ENCODE measurements around the gene IQCM. TPM values are rescaled to one million over a fixed set of nuclear protein-coding genes. Genes with fewer than 3 reads are reported as not detected.

Gene IQCM
- total RNA-seq, 1 donor from 2014 or later = not detected

- Mint-ChIP-seq H3K27me3 (no peaks in the 10 kb centered on the region), H3K27ac (no peak overlapping the region), H3K4me1 (ENCODE audit: low read depth) (no peaks in the 10 kb centered on the region), H3K4me3 (ENCODE audit: low read depth) (no peak overlapping the region), H3K9me3 (ENCODE audit: low read depth) (no peaks in the 10 kb centered on the region), H3K36me3 (ENCODE audit: insufficient read depth) (no peaks in the 10 kb centered on the region)
- no peak for DNase-seq (ENCODE audit: low spot score, unreplicated experiment)
- TF ChIP-seq CTCF (IDR thresholded peaks at IDR 0.05; ENCODE audit: unreplicated experiment) = no peak
These were observed 372.1 kb downstream of the IQCM start for GRCh38 chr4:149443537-149443936.

- Mint-ChIP-seq H3K36me3 (ENCODE audit: insufficient read depth) (no peaks in the 10 kb centered on the region), H3K9me3 (ENCODE audit: low read depth) (no peaks in the 10 kb centered on the region), H3K4me1 (ENCODE audit: low read depth) (no peaks in the 10 kb centered on the region), H3K4me3 (ENCODE audit: low read depth) (no peak overlapping the region), H3K27ac (no peak overlapping the region), H3K27me3 (no peaks in the 10 kb centered on the region)
- DNase-seq (ENCODE audit: low spot score, unreplicated experiment) = no peak
- no peak for TF ChIP-seq CTCF (IDR thresholded peaks at IDR 0.05; ENCODE audit: unreplicated experiment)
These were observed 374.3 kb downstream of the IQCM start for GRCh38 chr4:149441338-149441737.

- Mint-ChIP-seq H3K9me3 (ENCODE audit: low read depth) (no peaks in the 10 kb centered on the region), H3K4me1 (ENCODE audit: low read depth) (peaks cover 2% of the 10 kb centered on the region), H3K27me3 (no peaks in the 10 kb centered on the region), H3K4me3 (ENCODE audit: low read depth) (no peak overlapping the region), H3K27ac (no peak overlapping the region), H3K36me3 (ENCODE audit: insufficient read depth) (no peaks in the 10 kb centered on the region)
- no peak for TF ChIP-seq CTCF (IDR thresholded peaks at IDR 0.05; ENCODE audit: unreplicated experiment)
- no peak for DNase-seq (ENCODE audit: low spot score, unreplicated experiment)
These were observed 389.2 kb downstream of the IQCM start for GRCh38 chr4:149426461-149426860.

GRCh38 chr4:149409555-149409962 lies 406.1 kb downstream of the IQCM start:
- no peaks in the 10 kb centered on the region for H3K36me3 Mint-ChIP-seq (ENCODE audit: insufficient read depth)
- no peak overlapping the region for H3K4me3 Mint-ChIP-seq (ENCODE audit: low read depth)
- H3K27me3 Mint-ChIP-seq = no peaks in the 10 kb centered on the region
- peaks cover 3% of the 10 kb centered on the region for H3K9me3 Mint-ChIP-seq (ENCODE audit: low read depth)
- no peak for DNase-seq (ENCODE audit: low spot score, unreplicated experiment)
- H3K4me1 Mint-ChIP-seq (ENCODE audit: low read depth) = peaks cover 8% of the 10 kb centered on the region
- TF ChIP-seq CTCF (IDR thresholded peaks at IDR 0.05; ENCODE audit: unreplicated experiment) = no peak
- H3K27ac Mint-ChIP-seq = no peak overlapping the region

GRCh38 chr4:149409146-149409545 lies 406.5 kb downstream of the IQCM start:
- peaks cover 3% of the 10 kb centered on the region for H3K9me3 Mint-ChIP-seq (ENCODE audit: low read depth)
- H3K4me3 Mint-ChIP-seq (ENCODE audit: low read depth) = no peak overlapping the region
- H3K4me1 Mint-ChIP-seq (ENCODE audit: low read depth) = peaks cover 12% of the 10 kb centered on the region
- H3K36me3 Mint-ChIP-seq (ENCODE audit: insufficient read depth) = no peaks in the 10 kb centered on the region
- DNase-seq (ENCODE audit: low spot score, unreplicated experiment) = no peak
- TF ChIP-seq CTCF (IDR thresholded peaks at IDR 0.05; ENCODE audit: unreplicated experiment) = no peak
- H3K27me3 Mint-ChIP-seq = no peaks in the 10 kb centered on the region
- no peak overlapping the region for H3K27ac Mint-ChIP-seq
